Bronchial epithelial cell (primary cell): ENCODE measurements around the gene CRYBG1. TPM values are rescaled to one million over a fixed set of nuclear protein-coding genes. Genes with fewer than 3 reads are reported as not detected.
A peak's percentile ranks its signal among the peaks of the same experiment; 100 is the strongest.

Experiments used
- DNase-seq: peaks from one replicate; pipeline ENCODE4 v3.0.0-alpha.2; 2010; ENCODE audit warnings: low read depth
- FAIRE-seq: peaks from 2 replicates; lab custom pipeline; 2011; peaks lifted over from hg19 to GRCh38; lab: Jason Lieb, UNC
- H3K27me3 ChIP-seq: 2 replicates; pipeline ENCODE4 v1.5.1; 2011; ENCODE audit warnings: low read length; ENCODE audit not compliant: control insufficient read depth, insufficient read depth
- H3K36me3 ChIP-seq: 2 replicates; pipeline ENCODE4 v1.5.1; 2011; ENCODE audit warnings: low read length; ENCODE audit not compliant: control insufficient read depth, insufficient read depth
- H3K4me3 ChIP-seq: 2 replicates; pipeline ENCODE4 v1.5.1; 2011; ENCODE audit warnings: mild to moderate bottlenecking, low read depth, low read length, control low read depth
- total RNA-seq: library from RNA; depleted of rRNA; stranded (reverse); fragments of >200 nt; gene quantifications from 2 replicates; pipeline ENCODE4 v1.2.1, GENCODE V29; 2014
- TF ChIP-seq, protein P1 (sequence below): IDR thresholded peaks from 2 replicates; pipeline ENCODE4 v1.5.1; 2011; ENCODE audit warnings: mild to moderate bottlenecking, moderate library complexity, low read length, control low read depth, inconsistent platforms; ENCODE audit not compliant: insufficient read depth, severe bottlenecking

The CRYBG1 gene
- total RNA-seq, 1 donor from 2014 or later: 45.0 TPM

DNA sequence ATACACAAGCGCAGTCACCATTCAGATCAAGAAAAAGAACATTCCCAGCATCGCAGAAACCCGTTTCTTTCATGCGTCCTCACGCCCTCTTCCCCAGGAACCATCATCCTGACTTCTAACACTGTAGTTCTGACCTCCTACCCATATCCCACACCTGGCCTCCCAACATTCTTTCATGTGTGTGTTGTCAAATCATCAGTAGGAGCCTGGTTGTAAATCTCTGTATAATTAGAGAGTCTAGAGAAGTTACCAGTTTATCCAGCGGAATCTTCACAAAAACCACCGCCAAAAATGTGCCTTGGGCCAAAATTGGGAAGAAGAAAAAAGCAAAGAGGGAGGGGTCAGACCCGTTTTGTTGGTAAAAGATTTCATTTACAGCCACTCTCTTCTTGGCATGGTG, 177.1 kb downstream of the CRYBG1 start:
- no peak for DNase-seq
- H3K4me3 ChIP-seq: no peak overlapping the region
- peaks cover 22% of the 10 kb centered on the region for H3K36me3 ChIP-seq
- FAIRE-seq: no peak
- no peaks in the 10 kb centered on the region for H3K27me3 ChIP-seq
- TF ChIP-seq, protein P1, sequence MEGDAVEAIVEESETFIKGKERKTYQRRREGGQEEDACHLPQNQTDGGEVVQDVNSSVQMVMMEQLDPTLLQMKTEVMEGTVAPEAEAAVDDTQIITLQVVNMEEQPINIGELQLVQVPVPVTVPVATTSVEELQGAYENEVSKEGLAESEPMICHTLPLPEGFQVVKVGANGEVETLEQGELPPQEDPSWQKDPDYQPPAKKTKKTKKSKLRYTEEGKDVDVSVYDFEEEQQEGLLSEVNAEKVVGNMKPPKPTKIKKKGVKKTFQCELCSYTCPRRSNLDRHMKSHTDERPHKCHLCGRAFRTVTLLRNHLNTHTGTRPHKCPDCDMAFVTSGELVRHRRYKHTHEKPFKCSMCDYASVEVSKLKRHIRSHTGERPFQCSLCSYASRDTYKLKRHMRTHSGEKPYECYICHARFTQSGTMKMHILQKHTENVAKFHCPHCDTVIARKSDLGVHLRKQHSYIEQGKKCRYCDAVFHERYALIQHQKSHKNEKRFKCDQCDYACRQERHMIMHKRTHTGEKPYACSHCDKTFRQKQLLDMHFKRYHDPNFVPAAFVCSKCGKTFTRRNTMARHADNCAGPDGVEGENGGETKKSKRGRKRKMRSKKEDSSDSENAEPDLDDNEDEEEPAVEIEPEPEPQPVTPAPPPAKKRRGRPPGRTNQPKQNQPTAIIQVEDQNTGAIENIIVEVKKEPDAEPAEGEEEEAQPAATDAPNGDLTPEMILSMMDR: no peak

DNA sequence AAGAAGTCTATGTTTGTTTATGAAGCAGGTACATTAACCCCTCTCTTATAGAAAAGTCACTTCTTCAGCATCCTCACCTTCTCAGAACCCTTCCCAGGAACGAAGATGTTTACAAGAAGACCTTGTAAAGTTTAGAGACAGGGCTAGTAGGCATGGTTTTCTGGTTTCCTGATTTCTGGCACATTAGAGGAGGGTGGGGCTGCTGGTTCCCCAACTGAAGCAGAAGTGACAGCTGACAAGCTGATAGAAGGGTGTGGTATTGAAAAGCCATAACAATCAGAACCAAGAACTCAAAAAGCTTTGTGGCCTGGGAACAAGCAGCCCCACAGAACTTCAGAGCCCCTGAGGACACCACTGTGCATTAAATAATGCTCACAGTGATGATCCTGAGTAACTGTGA, 177.6 kb downstream of the CRYBG1 start:
- Histone ChIP-seq H3K36me3 (peaks cover 22% of the 10 kb centered on the region), H3K27me3 (no peaks in the 10 kb centered on the region), H3K4me3 (no peak overlapping the region)
- FAIRE-seq (no peak), DNase-seq (no peak)
- TF ChIP-seq, protein P1: no peak

DNA sequence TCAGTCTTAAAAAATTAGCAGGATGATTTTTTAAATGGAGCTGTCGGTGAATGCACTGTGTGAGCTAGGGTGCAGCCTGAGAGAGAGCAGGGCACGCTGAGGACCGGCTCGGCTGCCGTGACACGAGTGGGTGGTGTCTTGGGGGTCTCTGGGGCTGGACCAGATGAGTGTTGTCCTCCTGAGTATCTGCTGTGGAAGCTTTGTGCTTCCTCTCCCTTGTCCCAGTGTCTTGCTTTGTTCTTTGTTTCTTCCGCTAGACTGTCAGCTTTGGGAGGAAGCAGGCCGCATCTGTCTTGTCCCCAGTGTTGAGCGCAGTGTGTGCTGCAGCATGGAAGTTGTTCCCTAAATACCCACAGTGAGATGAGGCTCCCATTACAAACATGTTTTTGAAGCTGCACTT, 179.4 kb downstream of the CRYBG1 start:
- TF ChIP-seq, protein P1: no peak
- no peak for FAIRE-seq
- no peak for DNase-seq
- Histone ChIP-seq H3K4me3 (no peak overlapping the region), H3K27me3 (no peaks in the 10 kb centered on the region), H3K36me3 (peaks cover 16% of the 10 kb centered on the region)

DNA sequence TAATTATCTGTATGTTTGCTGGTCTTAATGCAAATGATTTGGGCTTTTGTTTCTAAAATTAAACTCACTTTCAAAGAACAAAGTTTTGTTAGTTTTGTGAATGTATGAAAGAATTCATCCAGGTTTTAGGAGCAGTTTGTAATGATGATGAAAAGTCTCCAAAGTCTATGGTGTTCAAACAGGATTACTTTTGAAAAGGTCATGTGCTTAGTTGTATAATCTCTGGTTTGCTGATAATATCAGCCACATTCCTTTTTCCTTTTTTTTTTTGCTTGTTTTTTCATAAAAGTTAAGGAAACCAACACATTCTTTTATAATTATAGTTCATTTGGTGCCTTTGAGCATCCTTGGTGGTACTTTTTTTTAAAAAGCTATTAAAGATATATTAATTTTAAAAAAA, 179.9 kb downstream of the CRYBG1 start:
- Histone ChIP-seq H3K4me3 (no peak overlapping the region), H3K27me3 (no peaks in the 10 kb centered on the region), H3K36me3 (peaks cover 16% of the 10 kb centered on the region)
- no peak for DNase-seq
- FAIRE-seq: no peak
- TF ChIP-seq, protein P1: no peak

DNA sequence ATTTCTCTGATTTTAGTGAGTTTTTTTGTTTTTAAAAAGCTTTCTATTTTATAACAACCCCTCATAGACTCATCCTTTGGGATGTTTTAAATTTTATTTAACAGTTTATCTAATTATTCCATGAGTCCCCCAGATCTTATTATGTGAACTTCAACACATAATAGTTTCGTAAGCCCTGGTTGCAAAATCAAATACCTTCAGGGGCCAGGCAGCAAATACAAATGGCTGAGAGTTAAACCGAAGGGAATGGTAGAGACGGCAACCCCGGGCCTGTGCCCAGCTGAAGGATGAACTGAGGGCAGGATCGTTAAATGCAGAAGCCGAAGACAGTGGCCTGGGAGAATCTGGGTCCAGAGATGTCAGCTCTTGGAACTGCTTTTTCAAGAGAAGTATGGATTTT, 180.4 kb downstream of the CRYBG1 start:
- FAIRE-seq (no peak), DNase-seq (no peak)
- TF ChIP-seq, protein P1: no peak
- peaks cover 16% of the 10 kb centered on the region for H3K36me3 ChIP-seq
- no peak overlapping the region for H3K4me3 ChIP-seq
- no peaks in the 10 kb centered on the region for H3K27me3 ChIP-seq

DNA sequence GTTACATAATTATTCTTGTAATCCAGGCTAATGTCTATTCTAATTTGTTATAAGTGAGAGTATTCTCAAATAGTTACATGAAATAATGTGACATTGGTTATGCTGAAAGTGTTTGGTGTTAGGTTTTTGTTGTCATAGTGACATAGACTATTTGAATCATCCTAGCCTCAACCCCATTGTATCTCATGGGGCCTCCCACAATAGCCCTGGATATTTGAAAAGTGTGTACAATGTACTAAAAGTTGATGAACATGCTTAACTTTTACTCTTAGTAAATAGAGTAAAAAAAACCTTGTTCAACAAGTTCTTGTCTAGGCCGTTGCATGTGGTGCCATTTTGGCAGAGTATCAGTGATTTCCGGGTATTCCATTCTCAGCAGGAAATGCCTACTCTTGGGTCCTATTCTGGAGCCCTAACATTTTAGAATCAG, 185.8 kb downstream of the CRYBG1 start:
- TF ChIP-seq, protein P1: no peak
- FAIRE-seq (no peak), DNase-seq (peak; percentile 86)
- peaks cover 17% of the 10 kb centered on the region for H3K36me3 ChIP-seq
- H3K4me3 ChIP-seq: no peak overlapping the region
- H3K27me3 ChIP-seq: no peaks in the 10 kb centered on the region
